Psoas muscle (tissue), 8 donors: ENCODE data around the gene SOHLH1. TPM values are rescaled to one million over a fixed set of nuclear protein-coding genes. Genes with fewer than 3 reads are reported as not detected.

Source experiments
- ATAC-seq, 4 donors: fragments of 200-7000 bp; cut with Tn5 transposase; one replicate each; pipeline ENCODE4 v1.9.1; 2020; ENCODE audit warnings: moderate library complexity in 3 of 4, mild to moderate bottlenecking in 2 of 4
- DNase-seq, 2 donors: peaks; one replicate each; pipeline ENCODE4 v3.0.0-alpha.2; 2020
- H3K27ac ChIP-seq: fragments of 200-600 bp; one replicate; pipeline ENCODE4 v1.8.0; 2022
- H3K27me3 ChIP-seq, 3 donors: fragments of 200-600 bp in 1 of 3; one replicate each; pipeline versions ENCODE4 v1.6.1 to v1.8.0; 2013 to 2022; ENCODE audit warnings: low read length in 2 of 3, mild to moderate bottlenecking in 2 of 3, moderate library complexity in 1 of 3; ENCODE audit not compliant: insufficient read depth in 3 of 3
- H3K36me3 ChIP-seq, 2 donors: fragments of 200-600 bp in 1 of 2; one replicate each; pipeline versions ENCODE4 v1.6.1 to v1.8.0; 2013 to 2022; ENCODE audit warnings: low read depth in 1 of 2, mild to moderate bottlenecking in 1 of 2, moderate library complexity in 1 of 2; ENCODE audit not compliant: insufficient read depth in 1 of 2
- H3K4me1 ChIP-seq: fragments of 200-600 bp; one replicate; pipeline ENCODE4 v1.8.0; 2022
- H3K4me3 ChIP-seq: fragments of 200-600 bp; one replicate; pipeline ENCODE4 v1.8.0; 2022; ENCODE audit warnings: mild to moderate bottlenecking
- H3K9me3 ChIP-seq: fragments of 200-600 bp; one replicate; pipeline ENCODE4 v1.8.0; 2022
- WGBS, 3 donors: extraction: QIAGEN DNeasy Blood & Tissue Kit; methylation state at CpG; one replicate each; pipeline versions ENCODE4 v1.1.6 to v1.1.7; 2013; 5-methylcytosine and 5-hydroxymethylcytosine counted together
- intact Hi-C, 2 donors: fragments of 100-400 bp; cut with DNase I; formaldehyde crosslinking; loops; one replicate each; pipeline versions ENCODE4 v1.11.0 to v1.14.2; 2022
- polyA plus RNA-seq, 3 donors: library from polyadenylated mRNA; stranded (reverse); fragments of 200-250 nt; gene quantifications; one replicate each; pipeline ENCODE4 v1.2.3, GENCODE V29; 2013
- total RNA-seq, 4 donors: library from RNA; stranded (reverse); fragmentation: NEBNext Ultra II Directional in 2 of 4; extraction: Animal tissue kit (Norgen Biotek cat#: 25700) in 2 of 4; gene quantifications; one replicate each; pipeline versions ENCODE4 v1.2.1 to v1.2.4, GENCODE V29; 2021 to 2023
- TF ChIP-seq, protein P1 (sequence below): fragments of 200-600 bp; IDR thresholded peaks from one replicate; pipeline ENCODE4 v1.8.0; 2022; ENCODE audit warnings: antibody characterized with exemption
- donor health status: healthy with polysubstance abuse.
- donor health status: DM: no; HTN: no; CAD: no; lungs with moderate emphysema.
- donor health status: Bipolar disorder and iron deficiency.
- donor health status: healthy.
- donor health status: DM: yes; HTN: yes; CAD: no.
- donor health status: DM: no; HTN: no; CAD: no.
- donor health status: DM: no; HTN: no; CAD: no.
- donor health status: DM: yes; HTN: yes; CAD: no.

SOHLH1 gene
- total and polyA plus RNA-seq, 7 donors: not detected

GRCh38 chr9:135698236-135698635 is 1.0 kb downstream of the SOHLH1 start:
- 76 to 79% (median 78%) methylated on average over 21 of the region's 21 CpGs for WGBS, 3 donors
- no peak for DNase-seq
- TF ChIP-seq, protein P1, sequence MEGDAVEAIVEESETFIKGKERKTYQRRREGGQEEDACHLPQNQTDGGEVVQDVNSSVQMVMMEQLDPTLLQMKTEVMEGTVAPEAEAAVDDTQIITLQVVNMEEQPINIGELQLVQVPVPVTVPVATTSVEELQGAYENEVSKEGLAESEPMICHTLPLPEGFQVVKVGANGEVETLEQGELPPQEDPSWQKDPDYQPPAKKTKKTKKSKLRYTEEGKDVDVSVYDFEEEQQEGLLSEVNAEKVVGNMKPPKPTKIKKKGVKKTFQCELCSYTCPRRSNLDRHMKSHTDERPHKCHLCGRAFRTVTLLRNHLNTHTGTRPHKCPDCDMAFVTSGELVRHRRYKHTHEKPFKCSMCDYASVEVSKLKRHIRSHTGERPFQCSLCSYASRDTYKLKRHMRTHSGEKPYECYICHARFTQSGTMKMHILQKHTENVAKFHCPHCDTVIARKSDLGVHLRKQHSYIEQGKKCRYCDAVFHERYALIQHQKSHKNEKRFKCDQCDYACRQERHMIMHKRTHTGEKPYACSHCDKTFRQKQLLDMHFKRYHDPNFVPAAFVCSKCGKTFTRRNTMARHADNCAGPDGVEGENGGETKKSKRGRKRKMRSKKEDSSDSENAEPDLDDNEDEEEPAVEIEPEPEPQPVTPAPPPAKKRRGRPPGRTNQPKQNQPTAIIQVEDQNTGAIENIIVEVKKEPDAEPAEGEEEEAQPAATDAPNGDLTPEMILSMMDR: no peak
- Histone ChIP-seq H3K27me3 (peaks cover 0 to 11% (median 1%) of the 10 kb centered on the region in 3 donors), H3K4me3 (no peak overlapping the region), H3K9me3 (no peaks in the 10 kb centered on the region), H3K4me1 (peaks cover 6% of the 10 kb centered on the region), H3K36me3 (no peaks in the 10 kb centered on the region), H3K27ac (no peak overlapping the region)
- ATAC-seq: no peak
- intact Hi-C loops: no loop called here

DNA sequence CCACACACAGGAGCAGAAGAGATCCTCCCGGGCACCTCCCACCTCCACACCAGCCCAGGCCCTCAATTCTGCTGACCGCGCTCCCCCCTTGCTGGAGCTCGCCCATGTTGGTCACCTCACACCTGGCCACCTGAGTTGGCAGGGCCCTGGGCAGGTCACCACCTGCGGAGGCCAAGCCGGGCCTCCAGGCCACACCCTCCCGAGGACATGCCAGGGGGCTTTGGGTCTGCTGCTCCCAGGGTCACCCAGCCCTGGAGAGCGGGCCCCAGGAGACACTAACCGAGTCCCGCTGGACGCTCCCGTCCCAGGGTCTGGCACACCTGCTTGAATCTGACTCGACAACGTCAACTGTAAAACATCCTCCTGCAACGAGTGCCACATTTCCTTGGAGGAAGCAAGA is 2.1 kb downstream of the SOHLH1 start:
- ATAC-seq (no peak), DNase-seq (no peak)
- Histone ChIP-seq H3K4me3 (no peak overlapping the region), H3K36me3 (no peaks in the 10 kb centered on the region), H3K27me3 (peaks cover 0 to 2% (median 1%) of the 10 kb centered on the region in 3 donors), H3K4me1 (peaks cover 5% of the 10 kb centered on the region), H3K27ac (no peak overlapping the region), H3K9me3 (no peaks in the 10 kb centered on the region)
- 82 to 85% (median 82%) methylated on average over 15 of the region's 15 CpGs for WGBS, 3 donors
- TF ChIP-seq, protein P1: no peak
- intact Hi-C loops: no loop called here

GRCh38 chr9:135696446-135696845 is 2.8 kb downstream of the SOHLH1 start:
- no peak for DNase-seq
- intact Hi-C loops: no loop called here
- peaks cover 0 to 1% (median 0%) of the 10 kb centered on the region in 3 donors for H3K27me3 ChIP-seq
- H3K4me1 ChIP-seq: no peaks in the 10 kb centered on the region
- TF ChIP-seq, protein P1: no peak
- no peak overlapping the region for H3K4me3 ChIP-seq
- ATAC-seq: no peak
- H3K27ac ChIP-seq: no peak overlapping the region
- H3K36me3 ChIP-seq: no peaks in the 10 kb centered on the region
- no peaks in the 10 kb centered on the region for H3K9me3 ChIP-seq
- 77 to 82% (median 82%) methylated on average over 16 of the region's 16 CpGs for WGBS, 3 donors

DNA sequence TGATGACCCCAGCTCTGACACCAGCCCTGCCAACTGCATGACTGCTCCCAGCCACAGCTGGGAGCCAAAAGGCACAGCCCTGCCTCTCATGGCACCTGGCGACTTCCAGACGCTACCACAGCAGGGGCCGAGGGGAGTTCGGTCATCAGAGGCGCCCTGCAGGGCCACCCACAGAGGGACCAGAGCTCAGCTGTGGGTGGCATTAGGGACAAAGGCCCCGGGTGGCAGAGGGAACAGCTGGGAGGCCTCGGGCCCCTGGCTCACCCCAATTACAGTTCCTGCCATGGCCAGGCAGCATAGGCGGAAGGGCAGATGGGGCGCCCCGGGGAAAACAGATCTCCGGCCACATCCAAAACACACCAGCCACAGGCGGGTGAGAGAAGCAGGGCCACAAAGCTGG is 3.6 kb downstream of the SOHLH1 start:
- 53 to 66% (median 55%) methylated on average over 12 of the region's 12 CpGs for WGBS, 3 donors
- DNase-seq: no peak
- Histone ChIP-seq H3K36me3 (no peaks in the 10 kb centered on the region), H3K4me3 (no peak overlapping the region), H3K4me1 (no peaks in the 10 kb centered on the region), H3K27ac (no peak overlapping the region), H3K9me3 (no peaks in the 10 kb centered on the region), H3K27me3 (peaks cover 0 to 1% (median 0%) of the 10 kb centered on the region in 3 donors)
- TF ChIP-seq, protein P1: no peak
- ATAC-seq: no peak
- intact Hi-C loops: no loop called here

- H3K36me3 ChIP-seq: no peaks in the 10 kb centered on the region
- ATAC-seq (no peak), DNase-seq (no peak)
- TF ChIP-seq, protein P1: no peak
- no peak overlapping the region for H3K27ac ChIP-seq
- H3K9me3 ChIP-seq: no peaks in the 10 kb centered on the region
- H3K4me3 ChIP-seq: no peak overlapping the region
- H3K27me3 ChIP-seq: peaks cover 0 to 1% (median 0%) of the 10 kb centered on the region in 3 donors
- no peaks in the 10 kb centered on the region for H3K4me1 ChIP-seq
- intact Hi-C loops: no loop called here
- WGBS, 3 donors: 73 to 89% (median 80%) methylated on average over 16 of the region's 16 CpGs
These were observed 4.2 kb downstream of the SOHLH1 start for GRCh38 chr9:135695036-135695435.
